RPMI7951 (cell line): ENCODE data around the gene GPR155. TPM values are rescaled to one million over a fixed set of nuclear protein-coding genes. Genes with fewer than 3 reads are reported as not detected.

ENCODE experiments used
- total RNA-seq: library from RNA; depleted of rRNA; stranded (reverse); fragments of >200 nt; shearing (Covaris generic); gene quantifications from 2 replicates; pipeline ENCODE4 v1.2.3, GENCODE V29; 2014; rRNA removed

GPR155 gene
- total RNA-seq, 1 experiment from 2014 or later: 2.4 TPM

Other genes with a start within 250 kb of the GPR155 start
- 123 and 137 TPM in 2 replicates for gene OLA1, start 238.5 kb downstream of the GPR155 start, total RNA-seq
- gene SP9, start 152.1 kb downstream of the GPR155 start, total RNA-seq: not detected in 2 replicates
- 30.5 and 32.0 TPM in 2 replicates for gene SCRN3, start 91.3 kb downstream of the GPR155 start, total RNA-seq
- 30.8 and 35.3 TPM in 2 replicates for gene WIPF1, start 110.8 kb upstream of the GPR155 start, total RNA-seq